ENCODE data around the gene PHF12. TPM values are rescaled to one million over a fixed set of nuclear protein-coding genes. Genes with fewer than 3 reads are reported as not detected.

The PHF12 gene
- total and polyA plus RNA-seq, 10 of the 15 experiments (the other 5 are each of a cell fraction or from before 2014, with no cell fraction given): 1.3 to 43.9 (median 19.2) TPM

DNA sequence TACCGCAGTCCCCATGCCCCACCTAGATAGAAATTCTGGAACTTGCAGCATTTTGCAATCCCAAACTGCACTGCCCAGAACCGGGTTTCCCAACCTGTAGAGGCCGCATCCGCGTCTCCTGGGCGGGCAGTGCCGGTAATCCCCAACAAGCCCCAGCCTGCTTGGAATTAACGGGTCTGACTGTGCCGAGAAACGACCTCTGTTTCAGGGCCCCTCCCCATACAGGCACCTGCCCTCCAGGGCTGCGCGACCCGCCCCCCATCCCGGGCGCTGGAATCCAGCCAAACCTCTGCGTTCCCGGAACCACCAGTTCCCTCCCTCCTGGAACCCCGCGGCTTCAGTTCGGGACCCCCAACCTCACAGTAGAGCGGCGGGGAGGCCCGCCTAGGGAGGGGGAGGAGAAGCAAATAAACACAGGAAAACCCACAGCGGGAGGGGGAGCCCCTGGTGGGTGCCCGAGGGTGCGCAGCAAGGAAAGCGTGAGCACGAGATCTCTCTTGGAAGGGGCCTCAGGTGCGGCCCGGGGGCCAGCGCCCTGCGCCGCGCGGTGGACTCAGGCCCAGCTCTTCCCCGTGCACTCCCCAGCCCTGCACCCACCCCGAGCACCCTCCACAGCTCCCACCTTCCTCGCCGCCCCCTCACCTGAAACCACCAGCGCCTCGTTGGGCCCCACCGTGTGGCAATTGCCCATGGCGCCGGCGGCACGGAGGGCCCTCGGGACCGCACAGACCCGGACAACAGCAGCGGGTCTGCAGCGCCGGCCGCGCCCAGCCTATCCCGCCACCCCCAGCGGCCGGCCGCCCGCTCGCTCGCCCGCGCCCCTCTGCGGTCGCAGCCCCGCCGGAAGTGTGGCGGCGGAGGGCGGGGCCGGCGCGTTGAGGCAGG lies 54.2 kb downstream of the PHF12 start, which contains the start of gene FLOT2 (continued):
- TF ChIP-seq ETV6 (conservative IDR thresholded peaks at IDR 0.05 in 1 of 2, IDR thresholded peaks at IDR 0.05 in 1 of 2; ENCODE audit: borderline replicate concordance in 1 of 2, low read depth in 1 of 2) (no peak), IRF3 (IDR thresholded peaks at IDR 0.05) (no peak), SUPT20H (IDR thresholded peaks at IDR 0.05; ENCODE audit: borderline replicate concordance, control insufficient read depth, low read depth, low read length) (no peak), BMI1 (IDR thresholded peaks at IDR 0.05; ENCODE audit: borderline replicate concordance) (peak; percentile 39; the same call in 1 of the 2 replicates), PAX5 (IDR thresholded peaks at IDR 0.05; ENCODE audit: borderline replicate concordance, low read depth, low read length) (0 out of 2 replicates have a peak, but pooled peaks have one; percentile 12), ZNF24 (IDR thresholded peaks at IDR 0.05) (peak; percentile 61; the same call in 1 of the 2 replicates), BCLAF1 (IDR thresholded peaks at IDR 0.05) (peak; percentile 61; the same call in 1 of the 2 replicates), BHLHE40 (IDR thresholded peaks at IDR 0.05; ENCODE audit: borderline replicate concordance in 1 of 2, low read depth in 2 of 2, low read length in 1 of 2) (peak; percentile 71 to 92; a peak in 3 of 4 replicates), BACH1 (IDR thresholded peaks at IDR 0.05; ENCODE audit: borderline replicate concordance) (peak; percentile 94), CREB1 (IDR thresholded peaks at IDR 0.05; ENCODE audit: low read depth) (no peak; the same call in 1 of the 2 replicates)
- TF ChIP-seq, protein P1, sequence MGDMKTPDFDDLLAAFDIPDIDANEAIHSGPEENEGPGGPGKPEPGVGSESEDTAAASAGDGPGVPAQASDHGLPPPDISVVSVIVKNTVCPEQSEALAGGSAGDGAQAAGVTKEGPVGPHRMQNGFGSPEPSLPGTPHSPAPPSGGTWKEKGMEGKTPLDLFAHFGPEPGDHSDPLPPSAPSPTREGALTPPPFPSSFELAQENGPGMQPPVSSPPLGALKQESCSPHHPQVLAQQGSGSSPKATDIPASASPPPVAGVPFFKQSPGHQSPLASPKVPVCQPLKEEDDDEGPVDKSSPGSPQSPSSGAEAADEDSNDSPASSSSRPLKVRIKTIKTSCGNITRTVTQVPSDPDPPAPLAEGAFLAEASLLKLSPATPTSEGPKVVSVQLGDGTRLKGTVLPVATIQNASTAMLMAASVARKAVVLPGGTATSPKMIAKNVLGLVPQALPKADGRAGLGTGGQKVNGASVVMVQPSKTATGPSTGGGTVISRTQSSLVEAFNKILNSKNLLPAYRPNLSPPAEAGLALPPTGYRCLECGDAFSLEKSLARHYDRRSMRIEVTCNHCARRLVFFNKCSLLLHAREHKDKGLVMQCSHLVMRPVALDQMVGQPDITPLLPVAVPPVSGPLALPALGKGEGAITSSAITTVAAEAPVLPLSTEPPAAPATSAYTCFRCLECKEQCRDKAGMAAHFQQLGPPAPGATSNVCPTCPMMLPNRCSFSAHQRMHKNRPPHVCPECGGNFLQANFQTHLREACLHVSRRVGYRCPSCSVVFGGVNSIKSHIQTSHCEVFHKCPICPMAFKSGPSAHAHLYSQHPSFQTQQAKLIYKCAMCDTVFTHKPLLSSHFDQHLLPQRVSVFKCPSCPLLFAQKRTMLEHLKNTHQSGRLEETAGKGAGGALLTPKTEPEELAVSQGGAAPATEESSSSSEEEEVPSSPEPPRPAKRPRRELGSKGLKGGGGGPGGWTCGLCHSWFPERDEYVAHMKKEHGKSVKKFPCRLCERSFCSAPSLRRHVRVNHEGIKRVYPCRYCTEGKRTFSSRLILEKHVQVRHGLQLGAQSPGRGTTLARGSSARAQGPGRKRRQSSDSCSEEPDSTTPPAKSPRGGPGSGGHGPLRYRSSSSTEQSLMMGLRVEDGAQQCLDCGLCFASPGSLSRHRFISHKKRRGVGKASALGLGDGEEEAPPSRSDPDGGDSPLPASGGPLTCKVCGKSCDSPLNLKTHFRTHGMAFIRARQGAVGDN (IDR thresholded peaks at IDR 0.05): peak; percentile 84
- TF ChIP-seq, protein P2, sequence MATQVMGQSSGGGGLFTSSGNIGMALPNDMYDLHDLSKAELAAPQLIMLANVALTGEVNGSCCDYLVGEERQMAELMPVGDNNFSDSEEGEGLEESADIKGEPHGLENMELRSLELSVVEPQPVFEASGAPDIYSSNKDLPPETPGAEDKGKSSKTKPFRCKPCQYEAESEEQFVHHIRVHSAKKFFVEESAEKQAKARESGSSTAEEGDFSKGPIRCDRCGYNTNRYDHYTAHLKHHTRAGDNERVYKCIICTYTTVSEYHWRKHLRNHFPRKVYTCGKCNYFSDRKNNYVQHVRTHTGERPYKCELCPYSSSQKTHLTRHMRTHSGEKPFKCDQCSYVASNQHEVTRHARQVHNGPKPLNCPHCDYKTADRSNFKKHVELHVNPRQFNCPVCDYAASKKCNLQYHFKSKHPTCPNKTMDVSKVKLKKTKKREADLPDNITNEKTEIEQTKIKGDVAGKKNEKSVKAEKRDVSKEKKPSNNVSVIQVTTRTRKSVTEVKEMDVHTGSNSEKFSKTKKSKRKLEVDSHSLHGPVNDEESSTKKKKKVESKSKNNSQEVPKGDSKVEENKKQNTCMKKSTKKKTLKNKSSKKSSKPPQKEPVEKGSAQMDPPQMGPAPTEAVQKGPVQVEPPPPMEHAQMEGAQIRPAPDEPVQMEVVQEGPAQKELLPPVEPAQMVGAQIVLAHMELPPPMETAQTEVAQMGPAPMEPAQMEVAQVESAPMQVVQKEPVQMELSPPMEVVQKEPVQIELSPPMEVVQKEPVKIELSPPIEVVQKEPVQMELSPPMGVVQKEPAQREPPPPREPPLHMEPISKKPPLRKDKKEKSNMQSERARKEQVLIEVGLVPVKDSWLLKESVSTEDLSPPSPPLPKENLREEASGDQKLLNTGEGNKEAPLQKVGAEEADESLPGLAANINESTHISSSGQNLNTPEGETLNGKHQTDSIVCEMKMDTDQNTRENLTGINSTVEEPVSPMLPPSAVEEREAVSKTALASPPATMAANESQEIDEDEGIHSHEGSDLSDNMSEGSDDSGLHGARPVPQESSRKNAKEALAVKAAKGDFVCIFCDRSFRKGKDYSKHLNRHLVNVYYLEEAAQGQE (IDR thresholded peaks at IDR 0.05; ENCODE audit: low read depth, low read length): no peak

Data from GM12878 (cell line).